ENCODE measurements around the gene KRT86.

DNA sequence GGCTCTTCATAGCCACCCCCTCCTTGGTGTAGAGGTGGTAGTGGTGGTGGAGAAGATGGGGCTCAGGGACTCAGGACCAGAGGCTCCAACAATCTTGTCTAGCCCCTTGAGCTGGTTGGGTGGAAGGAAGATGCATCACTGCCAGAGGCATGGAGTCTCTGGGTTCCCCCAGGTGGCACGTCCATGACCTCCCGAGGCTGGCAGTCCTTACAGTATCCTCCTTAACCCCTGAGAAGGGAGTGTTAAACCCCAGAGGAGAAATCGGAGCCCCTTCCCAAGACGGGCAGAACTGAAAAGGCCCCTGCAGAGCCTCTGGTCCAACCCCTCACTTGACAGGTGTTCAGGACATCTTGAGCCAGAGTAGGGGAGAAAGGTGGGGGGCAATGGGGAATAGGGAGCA, 37.6 kb downstream of the KRT86 start:
- TF ChIP-seq, protein P1, sequence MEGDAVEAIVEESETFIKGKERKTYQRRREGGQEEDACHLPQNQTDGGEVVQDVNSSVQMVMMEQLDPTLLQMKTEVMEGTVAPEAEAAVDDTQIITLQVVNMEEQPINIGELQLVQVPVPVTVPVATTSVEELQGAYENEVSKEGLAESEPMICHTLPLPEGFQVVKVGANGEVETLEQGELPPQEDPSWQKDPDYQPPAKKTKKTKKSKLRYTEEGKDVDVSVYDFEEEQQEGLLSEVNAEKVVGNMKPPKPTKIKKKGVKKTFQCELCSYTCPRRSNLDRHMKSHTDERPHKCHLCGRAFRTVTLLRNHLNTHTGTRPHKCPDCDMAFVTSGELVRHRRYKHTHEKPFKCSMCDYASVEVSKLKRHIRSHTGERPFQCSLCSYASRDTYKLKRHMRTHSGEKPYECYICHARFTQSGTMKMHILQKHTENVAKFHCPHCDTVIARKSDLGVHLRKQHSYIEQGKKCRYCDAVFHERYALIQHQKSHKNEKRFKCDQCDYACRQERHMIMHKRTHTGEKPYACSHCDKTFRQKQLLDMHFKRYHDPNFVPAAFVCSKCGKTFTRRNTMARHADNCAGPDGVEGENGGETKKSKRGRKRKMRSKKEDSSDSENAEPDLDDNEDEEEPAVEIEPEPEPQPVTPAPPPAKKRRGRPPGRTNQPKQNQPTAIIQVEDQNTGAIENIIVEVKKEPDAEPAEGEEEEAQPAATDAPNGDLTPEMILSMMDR (conservative IDR thresholded peaks at IDR 0.05) = no peak
- no peak for TF ChIP-seq ZFX (IDR thresholded peaks at IDR 0.05)

All from C4-2B (cell line).